ENCODE measurements around the gene ZNF334.

GRCh38 chr20:46477640-46478039 is 35.7 kb downstream of the ZNF334 start:
- no peak for TF ChIP-seq POLR2AphosphoS5 (IDR thresholded peaks at IDR 0.05)
- TF ChIP-seq EP300 (IDR thresholded peaks at IDR 0.05): no peak

All from gastroesophageal sphincter (tissue), 2 donors.